Measurements from ENCODE around the gene MPZL2.

The MPZL2 gene

GRCh38 chr11:118243993-118244762 is 19.9 kb downstream of the MPZL2 start:
- ChIA-PET CTCF (interaction anchor here (0.5 kb wide), 1 partner anchor 97 kb away, joined by 3 read pairs; no protein-coding TSS in a partner anchor), POLR2A (no interaction called here)
- TF ChIP-seq FOXM1 (IDR thresholded peaks at IDR 0.05; ENCODE audit: borderline replicate concordance) (no peak), BHLHE40 (IDR thresholded peaks at IDR 0.05; ENCODE audit: borderline replicate concordance) (no peak), FOXK2 (IDR thresholded peaks at IDR 0.05) (no peak), LEF1 (IDR thresholded peaks at IDR 0.05; ENCODE audit: borderline replicate concordance) (no peak)
- DNase-seq (ENCODE audit: extremely low spot score), result no peak

- no peak for TF ChIP-seq SUZ12 (IDR thresholded peaks at IDR 0.05)
- TF ChIP-seq CTBP1 (IDR thresholded peaks at IDR 0.05; ENCODE audit: borderline replicate concordance), result no peak
- no peak for TF ChIP-seq LEF1 (IDR thresholded peaks at IDR 0.05; ENCODE audit: borderline replicate concordance)
- no peak for TF ChIP-seq NFRKB (IDR thresholded peaks at IDR 0.05)
- TF ChIP-seq ZNF384 (IDR thresholded peaks at IDR 0.05), result no peak
- TF ChIP-seq FOXA1 (IDR thresholded peaks at IDR 0.05), result no peak
- TF ChIP-seq PKNOX1 (IDR thresholded peaks at IDR 0.05), result no peak
- no peak for TF ChIP-seq TARDBP (IDR thresholded peaks at IDR 0.05)
- TF ChIP-seq ELF4 (IDR thresholded peaks at IDR 0.05), result no peak
- ChIA-PET CTCF (no interaction called here), POLR2A (no interaction called here)
- DNase-seq (ENCODE audit: extremely low spot score), result no peak
These were observed 20.9 kb downstream of the MPZL2 start for GRCh38 chr11:118243161-118243560.

- no peak for DNase-seq (ENCODE audit: extremely low spot score)
- TF ChIP-seq CTBP1 (IDR thresholded peaks at IDR 0.05; ENCODE audit: borderline replicate concordance) (no peak), SUZ12 (IDR thresholded peaks at IDR 0.05) (no peak), FOXK2 (IDR thresholded peaks at IDR 0.05) (no peak), ZNF384 (IDR thresholded peaks at IDR 0.05) (no peak), FOXA1 (IDR thresholded peaks at IDR 0.05) (no peak), FOXM1 (IDR thresholded peaks at IDR 0.05; ENCODE audit: borderline replicate concordance) (no peak), PKNOX1 (IDR thresholded peaks at IDR 0.05) (no peak), ELF4 (IDR thresholded peaks at IDR 0.05) (no peak), BHLHE40 (IDR thresholded peaks at IDR 0.05; ENCODE audit: borderline replicate concordance) (no peak), SP1 (IDR thresholded peaks at IDR 0.05) (no peak), LEF1 (IDR thresholded peaks at IDR 0.05; ENCODE audit: borderline replicate concordance) (no peak), L3MBTL2 (conservative IDR thresholded peaks at IDR 0.05) (no peak), HDGF (IDR thresholded peaks at IDR 0.05; ENCODE audit: borderline replicate concordance) (no peak), NFRKB (IDR thresholded peaks at IDR 0.05) (no peak), ARNT (IDR thresholded peaks at IDR 0.05) (no peak), TARDBP (IDR thresholded peaks at IDR 0.05) (no peak)
- POLR2A ChIA-PET, result interaction anchor here (1.8 kb wide), 1 partner anchor 10 kb away, joined by 6 read pairs; the partner anchor contains the start of gene MPZL3
- CTCF ChIA-PET, result no interaction called here
These were observed 22.4 kb downstream of the MPZL2 start for GRCh38 chr11:118241764-118242098.

- TF ChIP-seq HDGF (IDR thresholded peaks at IDR 0.05; ENCODE audit: borderline replicate concordance) (no peak), FOXA1 (IDR thresholded peaks at IDR 0.05) (no peak), ZNF384 (IDR thresholded peaks at IDR 0.05) (no peak), FOXM1 (IDR thresholded peaks at IDR 0.05; ENCODE audit: borderline replicate concordance) (no peak), SUZ12 (IDR thresholded peaks at IDR 0.05) (no peak), ELF4 (IDR thresholded peaks at IDR 0.05) (no peak), CTBP1 (IDR thresholded peaks at IDR 0.05; ENCODE audit: borderline replicate concordance) (no peak), L3MBTL2 (conservative IDR thresholded peaks at IDR 0.05) (no peak), TARDBP (IDR thresholded peaks at IDR 0.05) (no peak), NFRKB (IDR thresholded peaks at IDR 0.05) (no peak), ARNT (IDR thresholded peaks at IDR 0.05) (no peak), SP1 (IDR thresholded peaks at IDR 0.05) (no peak), PKNOX1 (IDR thresholded peaks at IDR 0.05) (no peak), BHLHE40 (IDR thresholded peaks at IDR 0.05; ENCODE audit: borderline replicate concordance) (no peak), FOXK2 (IDR thresholded peaks at IDR 0.05) (no peak), LEF1 (IDR thresholded peaks at IDR 0.05; ENCODE audit: borderline replicate concordance) (no peak)
- DNase-seq (ENCODE audit: extremely low spot score), result no peak
- ChIA-PET POLR2A (interaction anchor here (1.8 kb wide), 1 partner anchor 11 kb away, joined by 6 read pairs; the partner anchor contains the start of gene MPZL3), CTCF (interaction anchor here (0.7 kb wide), 1 partner anchor 21 kb away, joined by 5 read pairs; no protein-coding TSS in a partner anchor)
These were observed 22.9 kb downstream of the MPZL2 start for GRCh38 chr11:118240999-118241763.

- ChIA-PET POLR2A (no interaction called here), CTCF (no interaction called here)
- TF ChIP-seq FOXM1 (IDR thresholded peaks at IDR 0.05; ENCODE audit: borderline replicate concordance) (no peak), BHLHE40 (IDR thresholded peaks at IDR 0.05; ENCODE audit: borderline replicate concordance) (no peak), LEF1 (IDR thresholded peaks at IDR 0.05; ENCODE audit: borderline replicate concordance) (no peak), SP1 (IDR thresholded peaks at IDR 0.05) (no peak), CTBP1 (IDR thresholded peaks at IDR 0.05; ENCODE audit: borderline replicate concordance) (no peak), PKNOX1 (IDR thresholded peaks at IDR 0.05) (no peak), TARDBP (IDR thresholded peaks at IDR 0.05) (no peak), FOXA1 (IDR thresholded peaks at IDR 0.05) (no peak), SUZ12 (IDR thresholded peaks at IDR 0.05) (no peak), ZNF384 (IDR thresholded peaks at IDR 0.05) (no peak), FOXK2 (IDR thresholded peaks at IDR 0.05) (no peak)
- DNase-seq (ENCODE audit: extremely low spot score), result no peak
These were observed 24.4 kb downstream of the MPZL2 start for GRCh38 chr11:118239509-118240205.

Measured in HEK293T (cell line).